ENCODE results near the gene ZNF267. TPM values are rescaled to one million over a fixed set of nuclear protein-coding genes. Genes with fewer than 3 reads are reported as not detected.
"Not testable (repeated sequence)": the region's sequence is repeated elsewhere in the genome, so short reads cannot be mapped to it uniquely, and the experiment has no call there.

The ZNF267 gene
- 4.9 and 5.4 TPM in 2 replicates for total RNA-seq (2014; rRNA removed; shearing (Covaris generic); ENCODE audit: low replicate concordance)

- H3K36me3 ChIP-seq: peaks cover 41% of the 10 kb centered on the region
- H3K27me3 ChIP-seq: no peaks in the 10 kb centered on the region
- DNase-seq: peak; percentile 94
- H3K4me3 ChIP-seq: peak within 1 kb of the TSS; percentile 93
- peaks cover under 1% of the 10 kb centered on the region; the same call in 1 of the 2 replicates for H3K9me3 ChIP-seq
Observed at GRCh38 chr16:31873556-31874365, at the start of gene ZNF267. ZNF267 (plus strand) TSS chr16:31873807; CDS start chr16:31873967, 160 bp downstream.

DNA sequence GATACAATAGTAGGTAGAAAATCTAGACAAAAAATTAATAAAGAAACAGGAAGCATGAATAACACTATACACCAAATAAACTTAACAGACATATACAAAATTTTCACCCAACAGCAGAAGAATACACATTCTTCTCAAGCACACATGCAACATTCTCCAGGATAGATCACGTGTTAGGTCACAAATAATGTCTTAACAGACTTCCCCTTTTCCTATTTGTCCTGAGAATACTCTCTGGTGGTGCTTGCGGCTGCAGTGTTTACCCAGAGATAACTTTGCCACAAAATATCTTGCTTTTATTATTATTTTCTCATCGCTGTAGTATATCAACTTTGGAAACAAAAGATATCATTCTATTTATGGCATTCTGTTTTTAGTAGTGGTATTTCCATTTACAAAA, 40.6 kb upstream of the ZNF267 start:
- Histone ChIP-seq H3K27me3 (no peaks in the 10 kb centered on the region; the same call in 1 of the 2 replicates), H3K36me3 (no peaks in the 10 kb centered on the region), H3K9me3 (peaks cover 11% of the 10 kb centered on the region), H3K4me3 (no peak overlapping the region)
- no peak for DNase-seq

DNA sequence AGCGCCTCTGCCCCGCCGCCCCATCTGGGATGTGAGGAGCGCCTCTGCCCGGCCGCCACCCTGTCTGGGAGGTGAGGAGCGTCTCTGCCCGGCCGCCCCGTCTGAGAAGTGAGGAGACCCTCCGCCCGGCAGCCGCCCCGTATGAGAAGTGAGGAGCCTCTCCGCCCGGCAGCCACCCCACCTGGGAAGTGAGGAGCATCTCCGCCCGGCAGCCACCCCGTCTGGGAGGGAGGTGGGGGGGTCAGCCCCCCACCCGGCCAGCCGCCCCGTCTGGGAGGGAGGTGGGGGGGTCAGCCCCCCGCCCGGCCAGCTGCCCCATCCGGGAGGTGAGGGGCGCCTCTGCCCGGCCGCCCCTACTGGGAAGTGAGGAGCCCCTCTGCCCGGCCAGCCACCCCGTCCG, 37.2 kb upstream of the ZNF267 start:
- H3K9me3 ChIP-seq: peaks cover 11% of the 10 kb centered on the region
- DNase-seq, H3K36me3 ChIP-seq, H3K4me3 ChIP-seq, H3K27me3 ChIP-seq: not testable (repeated sequence)

DNA sequence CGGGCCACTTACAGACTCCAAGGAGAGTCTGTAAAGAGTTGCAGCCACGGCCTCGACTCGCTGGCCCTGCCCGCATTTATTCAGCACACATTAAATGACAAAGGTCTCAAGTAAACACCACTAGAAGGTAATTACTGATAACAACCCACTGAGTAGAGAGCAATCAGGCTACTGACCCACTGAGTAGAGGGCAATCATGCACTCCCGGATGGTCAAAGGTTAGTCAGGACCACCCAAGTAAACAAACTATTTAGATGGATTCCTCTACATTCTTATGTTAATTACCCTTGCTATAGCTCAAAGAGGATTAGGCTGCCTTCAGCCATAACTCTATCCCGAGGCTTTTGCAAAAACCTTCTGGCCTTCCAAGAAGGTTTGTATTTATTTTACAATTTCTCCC, 30.7 kb upstream of the ZNF267 start:
- Histone ChIP-seq H3K4me3 (no peak overlapping the region), H3K27me3 (no peaks in the 10 kb centered on the region), H3K9me3 (peaks cover 10% of the 10 kb centered on the region), H3K36me3 (no peaks in the 10 kb centered on the region)
- no peak for DNase-seq

- peaks cover 22% of the 10 kb centered on the region for H3K9me3 ChIP-seq
- not testable (repeated sequence) for H3K36me3 ChIP-seq, H3K27me3 ChIP-seq, DNase-seq, H3K4me3 ChIP-seq
Observed at GRCh38 chr16:31848572-31848971, 25.0 kb upstream of the ZNF267 start.

GRCh38 chr16:31853291-31853690, 20.3 kb upstream of the ZNF267 start:
- Histone ChIP-seq H3K27me3 (no peaks in the 10 kb centered on the region; the same call in 1 of the 2 replicates), H3K4me3 (no peak overlapping the region), H3K36me3 (no peaks in the 10 kb centered on the region), H3K9me3 (peaks cover 13% of the 10 kb centered on the region)
- DNase-seq: no peak

DNA sequence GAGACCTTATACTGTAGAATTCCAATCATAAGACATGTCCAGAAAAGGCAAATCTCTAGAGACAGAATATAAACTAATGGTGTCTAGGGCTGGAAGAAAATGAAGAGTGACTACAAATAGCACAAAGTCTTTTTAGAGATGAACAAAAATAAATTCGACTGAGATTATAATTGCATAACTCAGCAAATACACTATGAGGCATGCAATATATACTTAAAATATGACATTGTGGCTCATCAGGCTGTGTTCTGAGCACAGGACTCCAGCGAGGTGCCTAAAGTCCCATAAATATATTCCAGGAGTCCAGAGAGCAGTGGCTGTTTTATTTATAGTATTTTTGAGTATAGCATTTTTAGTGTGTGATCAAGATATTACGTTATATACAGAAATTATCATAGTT, 13.1 kb upstream of the ZNF267 start:
- Histone ChIP-seq H3K27me3 (peaks cover 3% of the 10 kb centered on the region; the same call in 1 of the 2 replicates), H3K36me3 (no peaks in the 10 kb centered on the region), H3K4me3 (no peak overlapping the region), H3K9me3 (no peaks in the 10 kb centered on the region; the same call in 1 of the 2 replicates)
- DNase-seq: no peak

DNA sequence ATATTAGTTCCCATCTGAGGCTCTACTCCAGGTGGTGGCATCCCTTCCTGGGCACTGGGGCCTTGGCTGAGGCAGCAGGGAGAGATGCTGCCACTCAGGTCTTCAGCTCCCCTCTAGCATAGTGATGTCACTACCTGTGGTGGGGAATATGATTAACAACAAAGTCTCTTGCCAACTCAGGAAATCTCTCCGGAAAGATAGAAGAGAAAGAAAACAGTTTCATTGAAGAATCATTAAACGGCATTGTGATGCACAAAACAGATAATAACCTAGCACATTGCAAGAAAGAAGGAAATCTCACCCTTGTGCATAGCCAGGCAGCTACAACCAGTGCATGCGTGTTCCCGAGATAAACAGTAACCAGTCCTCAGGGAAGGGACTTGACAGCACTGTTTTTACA, 12.2 kb upstream of the ZNF267 start:
- no peak for DNase-seq
- H3K9me3 ChIP-seq: no peaks in the 10 kb centered on the region; the same call in 1 of the 2 replicates
- H3K4me3 ChIP-seq: no peak overlapping the region
- peaks cover 3% of the 10 kb centered on the region; the same call in 1 of the 2 replicates for H3K27me3 ChIP-seq
- H3K36me3 ChIP-seq: no peaks in the 10 kb centered on the region

DNA sequence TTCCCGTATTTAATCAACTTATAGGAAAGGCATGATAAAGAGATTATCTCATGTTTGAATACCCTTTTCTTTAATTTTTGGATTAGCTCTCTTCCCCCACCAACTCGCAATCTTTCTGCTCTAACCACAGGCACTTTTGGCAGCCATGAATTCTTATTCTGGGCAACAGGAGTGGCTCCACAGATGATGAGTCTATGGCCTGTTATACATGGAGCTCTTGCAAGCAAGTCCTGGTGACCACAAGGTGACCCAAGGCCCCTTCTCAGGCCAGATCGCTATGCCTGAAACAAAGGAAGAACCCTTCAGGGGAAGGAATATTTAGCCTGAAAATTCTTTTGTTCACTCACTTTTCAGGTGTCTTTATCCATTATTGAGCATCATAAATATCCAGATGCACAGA, 10.8 kb upstream of the ZNF267 start:
- Histone ChIP-seq H3K4me3 (no peak overlapping the region), H3K36me3 (no peaks in the 10 kb centered on the region), H3K9me3 (no peaks in the 10 kb centered on the region), H3K27me3 (peaks cover 3% of the 10 kb centered on the region; the same call in 1 of the 2 replicates)
- DNase-seq: no peak

DNA sequence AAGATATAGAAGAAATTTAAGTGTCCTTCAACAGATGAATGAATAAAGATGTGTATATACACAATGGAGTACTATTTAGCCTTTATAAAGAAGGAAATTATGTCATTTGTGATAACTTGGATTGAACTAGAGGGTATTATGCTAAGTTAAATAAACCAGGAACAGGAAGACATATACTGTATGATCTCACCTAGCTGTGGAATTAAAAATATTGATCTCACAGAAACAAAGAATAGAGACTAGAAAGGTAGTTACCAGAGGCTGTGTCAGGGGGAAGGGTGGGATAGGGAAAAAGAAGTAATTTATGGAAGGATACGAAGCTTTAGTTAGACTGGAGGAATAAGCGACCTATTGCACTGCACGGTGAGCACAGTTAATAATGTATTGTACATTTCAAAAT, 5.4 kb upstream of the ZNF267 start:
- Histone ChIP-seq H3K9me3 (no peaks in the 10 kb centered on the region), H3K27me3 (peaks cover 3% of the 10 kb centered on the region; the same call in 1 of the 2 replicates), H3K36me3 (no peaks in the 10 kb centered on the region), H3K4me3 (no peak overlapping the region)
- DNase-seq: no peak

GRCh38 chr16:31868691-31869167, 4.9 kb upstream of the ZNF267 start:
- Histone ChIP-seq H3K9me3 (no peaks in the 10 kb centered on the region), H3K4me3 (no peak overlapping the region), H3K36me3 (peaks cover under 1% of the 10 kb centered on the region; the same call in 1 of the 2 replicates), H3K27me3 (no peaks in the 10 kb centered on the region)
- peak; percentile 62 for DNase-seq

GRCh38 chr16:31869511-31870201, 4.0 kb upstream of the ZNF267 start:
- H3K27me3 ChIP-seq: no peaks in the 10 kb centered on the region
- no peaks in the 10 kb centered on the region for H3K9me3 ChIP-seq
- DNase-seq: peak; percentile 51
- no peak overlapping the region for H3K4me3 ChIP-seq
- peaks cover 4% of the 10 kb centered on the region; the same call in 1 of the 2 replicates for H3K36me3 ChIP-seq

- Histone ChIP-seq H3K36me3 (peaks cover 14% of the 10 kb centered on the region), H3K4me3 (no peak overlapping the region), H3K27me3 (no peaks in the 10 kb centered on the region), H3K9me3 (no peaks in the 10 kb centered on the region)
- DNase-seq: no peak
Observed at GRCh38 chr16:31870809-31871208, 2.8 kb upstream of the ZNF267 start.

GRCh38 chr16:31871510-31871909, 2.1 kb upstream of the ZNF267 start:
- no peak for DNase-seq
- Histone ChIP-seq H3K4me3 (no peak overlapping the region), H3K27me3 (no peaks in the 10 kb centered on the region)

GRCh38 chr16:31872201-31872600, 1.4 kb upstream of the ZNF267 start:
- Histone ChIP-seq H3K36me3 (peaks cover 28% of the 10 kb centered on the region), H3K4me3 (no peak overlapping the region), H3K27me3 (no peaks in the 10 kb centered on the region), H3K9me3 (no peaks in the 10 kb centered on the region)
- no peak for DNase-seq

More at GRCh38 chr16:31871510-31871909, 2.1 kb upstream of the ZNF267 start:
- peaks cover 21% of the 10 kb centered on the region for H3K36me3 ChIP-seq
- H3K9me3 ChIP-seq: no peaks in the 10 kb centered on the region

GRCh38 chr16:31874366-31875111, 932 bp downstream of the ZNF267 start:
- peak overlapping the region; percentile 93 for H3K4me3 ChIP-seq
- H3K9me3 ChIP-seq: peaks cover 5% of the 10 kb centered on the region
- peak; percentile 30 for DNase-seq

More at GRCh38 chr16:31874366-31875111, 932 bp downstream of the ZNF267 start:
- peaks cover 49% of the 10 kb centered on the region for H3K36me3 ChIP-seq
- H3K27me3 ChIP-seq: no peaks in the 10 kb centered on the region

Measured in MG63 (cell line).